ENCODE data around the gene TAMALIN. TPM values are rescaled to one million over a fixed set of nuclear protein-coding genes. Genes with fewer than 3 reads are reported as not detected.

Gene TAMALIN
- total and polyA plus RNA-seq, 2 of the 4 experiments (the other 2 are of a cell fraction): 2.7 to 5.3 TPM

DNA sequence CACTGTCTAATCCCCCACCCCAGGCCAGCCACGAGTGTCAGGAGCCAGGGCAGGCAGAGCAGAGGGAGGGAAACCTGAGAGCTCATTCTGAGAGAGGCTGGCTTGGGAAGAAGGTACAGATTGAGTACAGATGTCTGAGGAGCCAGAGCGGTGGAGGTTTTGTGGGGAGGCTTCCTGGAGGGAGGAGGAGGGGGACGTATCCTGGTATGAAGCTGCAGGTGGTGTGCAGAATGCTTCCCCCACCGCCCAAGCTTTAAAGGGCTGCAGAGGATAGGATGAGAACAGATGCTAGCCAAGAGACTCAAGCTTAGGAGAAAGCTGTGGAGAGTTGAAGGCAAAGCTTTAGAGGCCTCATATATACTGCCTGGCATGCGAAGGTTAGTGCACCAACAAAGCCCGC, 3.2 kb upstream of the TAMALIN start:
- no peak overlapping the region for H2BK15ac ChIP-seq (ENCODE audit: low read depth, low read length)
- no peak overlapping the region for H4K91ac ChIP-seq (ENCODE audit: insufficient read depth, low read depth, low read length)
- ATAC-seq (ENCODE audit: low read depth) (no peak), DNase-seq (no peak)
- in situ Hi-C loops (cut with MboI; ENCODE audit: low sequenced_read_pairs) (no loop called here), dilution Hi-C loops (cut with HindIII; ENCODE audit: low sequenced_read_pairs, unreplicated experiment) (no loop called here), intact Hi-C loops (cut with micrococcal nuclease) (no loop called here)
- 76% methylated on average over 4 of the region's 6 CpGs; no CpG with 5 or more reads in 1 of the 2 experiments for WGBS, 2 experiments (ENCODE audit: extremely low coverage in 2 of 2, insufficient read length in 1 of 2)
- H2BK5ac ChIP-seq (ENCODE audit: low read depth, low read length, poor library complexity, severe bottlenecking): no peak overlapping the region
- no peak overlapping the region for H4K5ac ChIP-seq (ENCODE audit: low read depth, low read length)
- H2BK20ac ChIP-seq (ENCODE audit: low read depth, low read length): no peak overlapping the region
- no TSS peak for BruUV-seq (replicated peaks)
- peaks cover 7% of the 10 kb centered on the region; the same call in 1 of the 2 replicates for H3K9me1 ChIP-seq (ENCODE audit: insufficient read depth, low read length)
- no peak overlapping the region for H4K8ac ChIP-seq (ENCODE audit: low read depth in 2 of 2, low read length in 2 of 2)
- H3K4me2 ChIP-seq (ENCODE audit: low read depth, low read length): no peak overlapping the region
- no peaks in the 10 kb centered on the region; the same call in 1 of the 2 replicates for H4K20me1 ChIP-seq (ENCODE audit: insufficient read depth, low read length)
- no peak overlapping the region for H3K4ac ChIP-seq (ENCODE audit: low read depth, low read length)
- peaks cover 2% of the 10 kb centered on the region for H3K36me3 ChIP-seq (ENCODE audit: control insufficient read depth, insufficient read depth, low read length)
- H3K9ac ChIP-seq (ENCODE audit: low read depth, low read length): no peak overlapping the region
- H3K56ac ChIP-seq (ENCODE audit: extremely low read depth, insufficient read depth, low read length): no peak overlapping the region
- H3K4me1 ChIP-seq (ENCODE audit: control insufficient read depth, insufficient read depth, low read length): no peaks in the 10 kb centered on the region; the same call in 1 of the 2 replicates
- H2AK9ac ChIP-seq (replicated peaks; ENCODE audit: low read depth, low read length, poor library complexity): no peak overlapping the region
- no peak overlapping the region for H3K4me3 ChIP-seq (ENCODE audit: insufficient read depth, low read depth, low read length)
- no peak overlapping the region for H2BK120ac ChIP-seq (ENCODE audit: low read depth, low read length)
- H3K27me3 ChIP-seq (ENCODE audit: control insufficient read depth, insufficient read depth, low read length): no peaks in the 10 kb centered on the region
- peaks cover 3 to 22% of the 10 kb centered on the region in 2 experiments; a peak in 3 of 4 replicates for H3K79me1 ChIP-seq (ENCODE audit: low read depth in 1 of 2, low read length in 2 of 2)
- no peak overlapping the region for H2AK5ac ChIP-seq (ENCODE audit: low read depth, low read length)
- TF ChIP-seq, protein P1, sequence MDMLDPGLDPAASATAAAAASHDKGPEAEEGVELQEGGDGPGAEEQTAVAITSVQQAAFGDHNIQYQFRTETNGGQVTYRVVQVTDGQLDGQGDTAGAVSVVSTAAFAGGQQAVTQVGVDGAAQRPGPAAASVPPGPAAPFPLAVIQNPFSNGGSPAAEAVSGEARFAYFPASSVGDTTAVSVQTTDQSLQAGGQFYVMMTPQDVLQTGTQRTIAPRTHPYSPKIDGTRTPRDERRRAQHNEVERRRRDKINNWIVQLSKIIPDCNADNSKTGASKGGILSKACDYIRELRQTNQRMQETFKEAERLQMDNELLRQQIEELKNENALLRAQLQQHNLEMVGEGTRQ (IDR thresholded peaks at IDR 0.05; ENCODE audit: low read depth, low read length): no peak
- TF ChIP-seq RFX5 (IDR thresholded peaks at IDR 0.05; ENCODE audit: low read depth, low read length) (no peak), SMC3 (IDR thresholded peaks at IDR 0.05; ENCODE audit: low read depth, low read length) (no peak), MAZ (IDR thresholded peaks at IDR 0.05; ENCODE audit: borderline replicate concordance, low read depth, low read length) (no peak), FOS (IDR thresholded peaks at IDR 0.05; ENCODE audit: low read depth, low read length) (no peak), MXI1 (IDR thresholded peaks at IDR 0.05; ENCODE audit: borderline replicate concordance, low read depth, low read length) (no peak), RCOR1 (IDR thresholded peaks at IDR 0.05; ENCODE audit: insufficient replicate concordance, low read length) (no peak), POLR2A (IDR thresholded peaks at IDR 0.05; ENCODE audit: low read depth, low read length) (no peak), MAFK (IDR thresholded peaks at IDR 0.05; ENCODE audit: low read depth, low read length) (no peak), NFE2L2 (IDR thresholded peaks at IDR 0.05; ENCODE audit: low read depth, low read length) (no peak), CHD1 (IDR thresholded peaks at IDR 0.05; ENCODE audit: low read depth, low read length) (no peak), CEBPB (IDR thresholded peaks at IDR 0.05; ENCODE audit: low read depth, low read length) (no peak)
- TF ChIP-seq, protein P2, sequence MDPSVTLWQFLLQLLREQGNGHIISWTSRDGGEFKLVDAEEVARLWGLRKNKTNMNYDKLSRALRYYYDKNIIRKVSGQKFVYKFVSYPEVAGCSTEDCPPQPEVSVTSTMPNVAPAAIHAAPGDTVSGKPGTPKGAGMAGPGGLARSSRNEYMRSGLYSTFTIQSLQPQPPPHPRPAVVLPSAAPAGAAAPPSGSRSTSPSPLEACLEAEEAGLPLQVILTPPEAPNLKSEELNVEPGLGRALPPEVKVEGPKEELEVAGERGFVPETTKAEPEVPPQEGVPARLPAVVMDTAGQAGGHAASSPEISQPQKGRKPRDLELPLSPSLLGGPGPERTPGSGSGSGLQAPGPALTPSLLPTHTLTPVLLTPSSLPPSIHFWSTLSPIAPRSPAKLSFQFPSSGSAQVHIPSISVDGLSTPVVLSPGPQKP (IDR thresholded peaks at IDR 0.05; ENCODE audit: borderline replicate concordance, low read depth, low read length): no peak
- TF ChIP-seq, protein P3, sequence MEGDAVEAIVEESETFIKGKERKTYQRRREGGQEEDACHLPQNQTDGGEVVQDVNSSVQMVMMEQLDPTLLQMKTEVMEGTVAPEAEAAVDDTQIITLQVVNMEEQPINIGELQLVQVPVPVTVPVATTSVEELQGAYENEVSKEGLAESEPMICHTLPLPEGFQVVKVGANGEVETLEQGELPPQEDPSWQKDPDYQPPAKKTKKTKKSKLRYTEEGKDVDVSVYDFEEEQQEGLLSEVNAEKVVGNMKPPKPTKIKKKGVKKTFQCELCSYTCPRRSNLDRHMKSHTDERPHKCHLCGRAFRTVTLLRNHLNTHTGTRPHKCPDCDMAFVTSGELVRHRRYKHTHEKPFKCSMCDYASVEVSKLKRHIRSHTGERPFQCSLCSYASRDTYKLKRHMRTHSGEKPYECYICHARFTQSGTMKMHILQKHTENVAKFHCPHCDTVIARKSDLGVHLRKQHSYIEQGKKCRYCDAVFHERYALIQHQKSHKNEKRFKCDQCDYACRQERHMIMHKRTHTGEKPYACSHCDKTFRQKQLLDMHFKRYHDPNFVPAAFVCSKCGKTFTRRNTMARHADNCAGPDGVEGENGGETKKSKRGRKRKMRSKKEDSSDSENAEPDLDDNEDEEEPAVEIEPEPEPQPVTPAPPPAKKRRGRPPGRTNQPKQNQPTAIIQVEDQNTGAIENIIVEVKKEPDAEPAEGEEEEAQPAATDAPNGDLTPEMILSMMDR (conservative IDR thresholded peaks at IDR 0.05; ENCODE audit: low read depth, low read length): no peak
- H3K27ac ChIP-seq (ENCODE audit: insufficient read depth, low read length): no peak overlapping the region
- ChIA-PET POLR2A (ENCODE audit: unreplicated experiment) (interaction anchor here (1.2 kb wide), 1 partner anchor 17 kb away, joined by 3 read pairs; no protein-coding TSS in a partner anchor), CTCF (interaction anchor here (1.0 to 7.8 kb wide), 6 partner anchors 9 to 122 kb away, joined by 3 to 128 read pairs (median 5); no protein-coding TSS in a partner anchor)
- no peak overlapping the region for H3K23ac ChIP-seq (ENCODE audit: low read depth, low read length)
- H2AFZ ChIP-seq (replicated peaks; ENCODE audit: low read length, poor library complexity): peak overlapping the region; percentile 53
- H3K14ac ChIP-seq (replicated peaks; ENCODE audit: low read depth, low read length): no peak overlapping the region
- no peaks in the 10 kb centered on the region for H3K9me3 ChIP-seq (ENCODE audit: control insufficient read depth, insufficient read depth, low read length)
- no peak overlapping the region for H3K18ac ChIP-seq (ENCODE audit: low read depth, low read length)
